ENCODE data around the gene KRT6A.
"Not testable (repeated sequence)": the region's sequence is repeated elsewhere in the genome, so short reads cannot be mapped to it uniquely, and the experiment has no call there.

- TF ChIP-seq, protein P1, sequence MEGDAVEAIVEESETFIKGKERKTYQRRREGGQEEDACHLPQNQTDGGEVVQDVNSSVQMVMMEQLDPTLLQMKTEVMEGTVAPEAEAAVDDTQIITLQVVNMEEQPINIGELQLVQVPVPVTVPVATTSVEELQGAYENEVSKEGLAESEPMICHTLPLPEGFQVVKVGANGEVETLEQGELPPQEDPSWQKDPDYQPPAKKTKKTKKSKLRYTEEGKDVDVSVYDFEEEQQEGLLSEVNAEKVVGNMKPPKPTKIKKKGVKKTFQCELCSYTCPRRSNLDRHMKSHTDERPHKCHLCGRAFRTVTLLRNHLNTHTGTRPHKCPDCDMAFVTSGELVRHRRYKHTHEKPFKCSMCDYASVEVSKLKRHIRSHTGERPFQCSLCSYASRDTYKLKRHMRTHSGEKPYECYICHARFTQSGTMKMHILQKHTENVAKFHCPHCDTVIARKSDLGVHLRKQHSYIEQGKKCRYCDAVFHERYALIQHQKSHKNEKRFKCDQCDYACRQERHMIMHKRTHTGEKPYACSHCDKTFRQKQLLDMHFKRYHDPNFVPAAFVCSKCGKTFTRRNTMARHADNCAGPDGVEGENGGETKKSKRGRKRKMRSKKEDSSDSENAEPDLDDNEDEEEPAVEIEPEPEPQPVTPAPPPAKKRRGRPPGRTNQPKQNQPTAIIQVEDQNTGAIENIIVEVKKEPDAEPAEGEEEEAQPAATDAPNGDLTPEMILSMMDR (IDR thresholded peaks at IDR 0.05; ENCODE audit: low read length): not testable (repeated sequence)
- not testable (repeated sequence) for TF ChIP-seq EZH2phosphoT487 (IDR thresholded peaks at IDR 0.05; ENCODE audit: low read length)
These were observed 5.2 kb downstream of the KRT6A start for GRCh38 chr12:52487744-52488443.

All from MM.1S (cell line).